Cerebellar cortex (tissue), 1 donor: ENCODE measurements around the gene TSPY10.
"Not testable (repeated sequence)": the region's sequence is repeated elsewhere in the genome, so short reads cannot be mapped to it uniquely, and the experiment has no call there.

ENCODE experiments used
- DNase-seq: peaks from one replicate; pipeline ENCODE4 v3.0.0-alpha.2; 2015; ENCODE audit warnings: low spot score

TSPY10 gene

DNA sequence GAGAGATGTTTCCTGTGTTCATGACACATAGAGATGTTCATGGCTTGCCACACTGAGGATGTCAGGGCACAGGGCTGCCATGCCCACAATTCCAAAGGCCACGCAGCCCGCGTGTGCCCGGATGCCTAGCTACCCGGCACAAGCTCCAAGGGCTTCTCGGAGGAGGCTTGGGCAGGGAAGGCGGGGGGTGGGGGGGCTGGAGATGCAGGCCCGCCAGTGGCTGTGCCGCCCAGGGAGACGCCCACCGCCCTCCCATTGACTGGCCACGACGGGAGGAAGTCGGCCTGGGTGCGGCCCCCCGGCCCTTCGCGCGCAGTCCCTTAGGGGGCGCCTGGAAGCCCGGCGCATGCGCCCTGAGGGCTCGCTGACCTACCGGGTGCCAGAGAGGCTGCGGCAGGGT, at the start of gene TSPY10:
TSPY10 (plus strand) TSS at position 301 of the 400 bp plus-strand sequence; CDS start at position 347, 46 bp downstream.
- not testable (repeated sequence) for DNase-seq

- DNase-seq, result not testable (repeated sequence)
These were observed 40.7 kb upstream of the TSPY10 start, which contains the start of gene TSPY9 for GRCh38 chrY:9486967-9487366. TSPY9 (plus strand) TSS chrY:9487267; CDS start chrY:9487313, 46 bp downstream.

- DNase-seq, result not testable (repeated sequence)
These were observed 23.3 kb upstream of the TSPY10 start for GRCh38 chrY:9504396-9504795.

- DNase-seq, result not testable (repeated sequence)
These were observed 11.4 kb upstream of the TSPY10 start for GRCh38 chrY:9516287-9516686.
